Activated CD8-positive, alpha-beta memory T cell treated with anti-CD3 and anti-CD28 coated beads, Interleukin-2, amount 50 U/mL, for 1 hour (primary cell): Measurements from ENCODE around the gene ABCB9.
"Not testable (repeated sequence)": the region's sequence is repeated elsewhere in the genome, so short reads cannot be mapped to it uniquely, and the experiment has no call there.

Experiments
- DNase-seq: peaks from one replicate; pipeline ENCODE4 v3.0.0-alpha.2; 2020; ENCODE audit errors: extremely low read depth

Gene ABCB9

GRCh38 chr12:122965851-122966742 lies at the start of gene ABCB9:
ABCB9 (minus strand) TSS chr12:122966463; CDS start chr12:122960235, 6,228 bp downstream.
- DNase-seq: peak; percentile 74

GRCh38 chr12:123014473-123014872 lies 48.2 kb upstream of the ABCB9 start:
- not testable (repeated sequence) for DNase-seq

- no peak for DNase-seq
Observed at GRCh38 chr12:123013185-123014095, 47.2 kb upstream of the ABCB9 start.

GRCh38 chr12:123011701-123012100 lies 45.4 kb upstream of the ABCB9 start:
- no peak for DNase-seq

GRCh38 chr12:123010681-123011080 lies 44.4 kb upstream of the ABCB9 start:
- no peak for DNase-seq

- no peak for DNase-seq
Observed at GRCh38 chr12:123010110-123010509, 43.8 kb upstream of the ABCB9 start.

GRCh38 chr12:123006977-123007376 lies 40.7 kb upstream of the ABCB9 start:
- no peak for DNase-seq

GRCh38 chr12:123005081-123005626 lies 38.9 kb upstream of the ABCB9 start:
- no peak for DNase-seq

GRCh38 chr12:123004287-123004686 lies 38.0 kb upstream of the ABCB9 start:
- no peak for DNase-seq

- no peak for DNase-seq
Observed at GRCh38 chr12:123003257-123003656, 37.0 kb upstream of the ABCB9 start.

GRCh38 chr12:123001464-123001863 lies 35.2 kb upstream of the ABCB9 start:
- no peak for DNase-seq

GRCh38 chr12:123000578-123000977 lies 34.3 kb upstream of the ABCB9 start:
- no peak for DNase-seq

- no peak for DNase-seq
Observed at GRCh38 chr12:122999986-123000420, 33.7 kb upstream of the ABCB9 start.

GRCh38 chr12:122999196-122999946 lies 33.1 kb upstream of the ABCB9 start:
- no peak for DNase-seq

- no peak for DNase-seq
Observed at GRCh38 chr12:122998316-122998715, 32.1 kb upstream of the ABCB9 start.

- no peak for DNase-seq
Observed at GRCh38 chr12:122997343-122998250, 31.3 kb upstream of the ABCB9 start.

- DNase-seq: no peak
Observed at GRCh38 chr12:122996621-122997342, 30.5 kb upstream of the ABCB9 start.

GRCh38 chr12:122996188-122996601 lies 29.9 kb upstream of the ABCB9 start:
- DNase-seq: no peak

- DNase-seq: no peak
Observed at GRCh38 chr12:122995503-122996187, 29.4 kb upstream of the ABCB9 start.
